Measurements from ENCODE around the gene PPM1F.

DNA sequence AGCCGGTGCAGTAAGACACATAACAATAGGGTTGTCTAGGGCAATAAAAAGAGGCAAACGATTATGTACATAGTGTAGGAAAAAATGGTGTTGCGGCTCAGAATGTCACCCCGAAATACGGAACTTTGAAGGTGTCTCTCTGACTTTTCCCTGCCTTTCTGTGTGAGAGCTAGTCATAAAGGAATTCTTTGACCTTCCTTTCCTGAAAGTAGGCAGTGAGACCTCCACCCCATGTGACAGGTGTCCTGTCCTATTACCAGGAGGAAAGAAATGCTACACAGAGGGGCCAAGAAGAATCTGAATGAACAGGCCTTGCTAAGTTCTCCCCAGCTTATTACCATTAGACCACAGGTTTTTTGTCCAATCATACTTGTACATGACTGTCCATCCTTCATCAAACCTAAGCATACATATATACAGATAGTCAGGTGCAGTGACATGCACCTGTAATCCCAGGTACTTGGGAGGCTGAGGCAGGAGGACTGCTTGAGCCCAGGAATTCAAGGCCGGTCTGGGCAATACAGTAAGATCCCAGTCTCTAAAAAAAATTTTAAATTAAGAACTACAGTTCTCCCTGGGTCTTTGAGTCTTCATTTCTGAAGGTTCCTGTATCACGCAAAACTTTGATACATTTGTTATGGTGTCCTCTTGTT, 46.1 kb upstream of the PPM1F start:
- TF ChIP-seq CTCF (IDR thresholded peaks at IDR 0.05) (no peak), POLR2A (IDR thresholded peaks at IDR 0.05) (no peak)

Measured in lower leg skin (tissue), 3 donors.